SK-N-MC (cell line): ENCODE data around the gene PKDREJ.

Source experiments
- EZH2 ChIP-seq: fragments of 200-600 bp; sonication (generic); IDR thresholded peaks from one replicate; pipeline ENCODE4 v1.6.1; 2017; ENCODE audit warnings: antibody characterized with exemption
- POLR2AphosphoS5 ChIP-seq: IDR thresholded peaks from 2 replicates; pipeline ENCODE4 v1.6.1; 2012; ENCODE audit warnings: mild to moderate bottlenecking, low read depth, low read length, borderline replicate concordance

GRCh38 chr22:46256358-46256958 is 6.7 kb downstream of the PKDREJ start:
- no peak for TF ChIP-seq EZH2
- no peak for TF ChIP-seq POLR2AphosphoS5
